Liver (tissue), 3 donors: Measurements from ENCODE around the gene SLC52A1.

Source experiments
- EGR1 ChIP-seq, 2 donors: IDR thresholded peaks; 2 replicates each; pipeline ENCODE4 v1.6.1; 2016 to 2018; ENCODE audit warnings: antibody characterized with exemption in 2 of 2, low read depth in 2 of 2
- TAF1 ChIP-seq: conservative IDR thresholded peaks from 2 replicates; pipeline ENCODE4 v1.6.1; 2016; ENCODE audit warnings: antibody characterized with exemption, mild to moderate bottlenecking
- TF ChIP-seq, protein P1 (sequence below): fragments of 150-350 bp; IDR thresholded peaks from 2 replicates; pipeline ENCODE4 v1.5.1; 2017; ENCODE audit warnings: improper control_type of control experiment, low read depth, low read length; ENCODE audit not compliant: missing input control
- TF ChIP-seq, protein P2 (sequence below): IDR thresholded peaks from 2 replicates; pipeline ENCODE4 v1.6.1; 2016; ENCODE audit warnings: antibody characterized with exemption, mild to moderate bottlenecking
- donor health status: healthy.
- donor health status: healthy.

DNA sequence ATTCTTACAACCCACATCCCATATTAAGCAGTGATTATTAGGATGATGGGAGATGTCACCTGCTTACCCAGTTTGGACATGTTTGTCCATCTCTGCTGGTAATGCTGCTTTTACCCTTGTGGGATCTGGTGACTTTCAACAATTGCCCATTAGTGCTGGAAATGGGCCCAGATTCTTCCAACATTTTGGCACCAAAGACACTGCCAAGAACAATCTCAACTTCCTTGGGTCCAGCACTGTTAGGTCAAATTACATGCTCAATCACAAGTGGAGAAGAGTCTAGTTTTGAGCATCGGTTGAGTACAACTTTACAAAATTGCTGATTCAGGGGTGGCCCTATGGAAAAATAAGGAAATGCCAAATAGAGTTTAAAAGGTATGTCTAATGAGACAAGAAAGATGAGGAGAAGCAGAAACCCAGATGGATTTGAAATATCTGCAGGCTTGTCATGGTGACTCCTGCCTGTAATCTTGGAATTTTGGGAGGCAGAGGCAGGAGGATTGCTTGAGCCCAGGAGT is 30.1 kb upstream of the SLC52A1 start:
- TF ChIP-seq, protein P1, sequence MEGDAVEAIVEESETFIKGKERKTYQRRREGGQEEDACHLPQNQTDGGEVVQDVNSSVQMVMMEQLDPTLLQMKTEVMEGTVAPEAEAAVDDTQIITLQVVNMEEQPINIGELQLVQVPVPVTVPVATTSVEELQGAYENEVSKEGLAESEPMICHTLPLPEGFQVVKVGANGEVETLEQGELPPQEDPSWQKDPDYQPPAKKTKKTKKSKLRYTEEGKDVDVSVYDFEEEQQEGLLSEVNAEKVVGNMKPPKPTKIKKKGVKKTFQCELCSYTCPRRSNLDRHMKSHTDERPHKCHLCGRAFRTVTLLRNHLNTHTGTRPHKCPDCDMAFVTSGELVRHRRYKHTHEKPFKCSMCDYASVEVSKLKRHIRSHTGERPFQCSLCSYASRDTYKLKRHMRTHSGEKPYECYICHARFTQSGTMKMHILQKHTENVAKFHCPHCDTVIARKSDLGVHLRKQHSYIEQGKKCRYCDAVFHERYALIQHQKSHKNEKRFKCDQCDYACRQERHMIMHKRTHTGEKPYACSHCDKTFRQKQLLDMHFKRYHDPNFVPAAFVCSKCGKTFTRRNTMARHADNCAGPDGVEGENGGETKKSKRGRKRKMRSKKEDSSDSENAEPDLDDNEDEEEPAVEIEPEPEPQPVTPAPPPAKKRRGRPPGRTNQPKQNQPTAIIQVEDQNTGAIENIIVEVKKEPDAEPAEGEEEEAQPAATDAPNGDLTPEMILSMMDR, result no peak
- no peak for TF ChIP-seq TAF1
- TF ChIP-seq EGR1 (IDR thresholded peaks at IDR 0.05; ENCODE audit: low read depth in 2 of 2), result no peak
- TF ChIP-seq, protein P2, sequence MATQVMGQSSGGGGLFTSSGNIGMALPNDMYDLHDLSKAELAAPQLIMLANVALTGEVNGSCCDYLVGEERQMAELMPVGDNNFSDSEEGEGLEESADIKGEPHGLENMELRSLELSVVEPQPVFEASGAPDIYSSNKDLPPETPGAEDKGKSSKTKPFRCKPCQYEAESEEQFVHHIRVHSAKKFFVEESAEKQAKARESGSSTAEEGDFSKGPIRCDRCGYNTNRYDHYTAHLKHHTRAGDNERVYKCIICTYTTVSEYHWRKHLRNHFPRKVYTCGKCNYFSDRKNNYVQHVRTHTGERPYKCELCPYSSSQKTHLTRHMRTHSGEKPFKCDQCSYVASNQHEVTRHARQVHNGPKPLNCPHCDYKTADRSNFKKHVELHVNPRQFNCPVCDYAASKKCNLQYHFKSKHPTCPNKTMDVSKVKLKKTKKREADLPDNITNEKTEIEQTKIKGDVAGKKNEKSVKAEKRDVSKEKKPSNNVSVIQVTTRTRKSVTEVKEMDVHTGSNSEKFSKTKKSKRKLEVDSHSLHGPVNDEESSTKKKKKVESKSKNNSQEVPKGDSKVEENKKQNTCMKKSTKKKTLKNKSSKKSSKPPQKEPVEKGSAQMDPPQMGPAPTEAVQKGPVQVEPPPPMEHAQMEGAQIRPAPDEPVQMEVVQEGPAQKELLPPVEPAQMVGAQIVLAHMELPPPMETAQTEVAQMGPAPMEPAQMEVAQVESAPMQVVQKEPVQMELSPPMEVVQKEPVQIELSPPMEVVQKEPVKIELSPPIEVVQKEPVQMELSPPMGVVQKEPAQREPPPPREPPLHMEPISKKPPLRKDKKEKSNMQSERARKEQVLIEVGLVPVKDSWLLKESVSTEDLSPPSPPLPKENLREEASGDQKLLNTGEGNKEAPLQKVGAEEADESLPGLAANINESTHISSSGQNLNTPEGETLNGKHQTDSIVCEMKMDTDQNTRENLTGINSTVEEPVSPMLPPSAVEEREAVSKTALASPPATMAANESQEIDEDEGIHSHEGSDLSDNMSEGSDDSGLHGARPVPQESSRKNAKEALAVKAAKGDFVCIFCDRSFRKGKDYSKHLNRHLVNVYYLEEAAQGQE, result no peak
